Liver (tissue), 9 donors: ENCODE results near the gene PSD. TPM values are rescaled to one million over a fixed set of nuclear protein-coding genes. Genes with fewer than 3 reads are reported as not detected.

ENCODE experiments used
- DNase-seq: peaks from one replicate; pipeline ENCODE4 v3.0.0-alpha.2; 2017; ENCODE audit warnings: low spot score
- H3K27ac ChIP-seq, 2 donors: one replicate each; pipeline ENCODE4 v1.7.0; 2013; ENCODE audit warnings: inconsistent platforms in 2 of 2, low read length in 2 of 2, control low read depth in 1 of 2, low read depth in 1 of 2, mild to moderate bottlenecking in 1 of 2
- H3K27me3 ChIP-seq, 4 donors: one replicate each; pipeline versions ENCODE4 v1.6.1 to v1.7.0; 2013; ENCODE audit warnings: low read length in 3 of 4, inconsistent platforms in 1 of 4, mild to moderate bottlenecking in 1 of 4, moderate library complexity in 1 of 4; ENCODE audit not compliant: control insufficient read depth in 4 of 4, insufficient read depth in 4 of 4
- H3K36me3 ChIP-seq, 4 donors: one replicate each; pipeline versions ENCODE4 v1.6.1 to v1.7.0; 2013; ENCODE audit warnings: low read length in 3 of 4, mild to moderate bottlenecking in 3 of 4, low read depth in 1 of 4, moderate library complexity in 1 of 4; ENCODE audit not compliant: control insufficient read depth in 4 of 4, insufficient read depth in 3 of 4
- H3K4me1 ChIP-seq, 4 donors: one replicate each; pipeline versions ENCODE4 v1.6.1 to v1.7.0; 2013; ENCODE audit warnings: low read length in 3 of 4, mild to moderate bottlenecking in 3 of 4, moderate library complexity in 1 of 4; ENCODE audit not compliant: control insufficient read depth in 4 of 4, insufficient read depth in 4 of 4
- H3K4me3 ChIP-seq, 3 donors: one replicate each; pipeline versions ENCODE4 v1.6.1 to v1.7.0; 2013; ENCODE audit warnings: low read length in 3 of 3, control low read depth in 1 of 3, low read depth in 1 of 3, mild to moderate bottlenecking in 1 of 3
- H3K9ac ChIP-seq, 2 donors: one replicate each; pipeline ENCODE4 v1.7.0; 2013; ENCODE audit warnings: low read length in 2 of 2, mild to moderate bottlenecking in 2 of 2, moderate library complexity in 2 of 2, control low read depth in 1 of 2, low read depth in 1 of 2
- H3K9me3 ChIP-seq, 4 donors: one replicate each; pipeline versions ENCODE4 v1.6.1 to v1.7.0; 2013; ENCODE audit warnings: low read length in 3 of 4; ENCODE audit not compliant: control insufficient read depth in 4 of 4
- EGR1 ChIP-seq, 2 donors: IDR thresholded peaks; 2 replicates each; pipeline ENCODE4 v1.6.1; 2016 to 2018; ENCODE audit warnings: antibody characterized with exemption in 2 of 2, low read depth in 2 of 2
- FOXA1 ChIP-seq: IDR thresholded peaks from 2 replicates; pipeline ENCODE4 v1.6.1; 2016; ENCODE audit warnings: antibody characterized with exemption
- FOXA2 ChIP-seq: IDR thresholded peaks from 2 replicates; pipeline ENCODE4 v1.6.1; 2016; ENCODE audit warnings: antibody characterized with exemption
- GABPA ChIP-seq, 2 donors: IDR thresholded peaks in 1 of 2; conservative IDR thresholded peaks in 1 of 2; 2 replicates each; pipeline ENCODE4 v1.6.1; 2016; ENCODE audit warnings: antibody characterized with exemption in 2 of 2, mild to moderate bottlenecking in 1 of 2, moderate library complexity in 1 of 2
- HNF4A ChIP-seq, 2 donors: conservative IDR thresholded peaks; 2 replicates each; pipeline ENCODE4 v1.6.1; 2016; ENCODE audit warnings: antibody characterized with exemption in 2 of 2, mild to moderate bottlenecking in 2 of 2
- HNF4G ChIP-seq: IDR thresholded peaks from 2 replicates; pipeline ENCODE4 v1.6.1; 2016; ENCODE audit warnings: antibody characterized with exemption
- JUND ChIP-seq, 2 donors: IDR thresholded peaks; 2 replicates each; pipeline ENCODE4 v1.6.1; 2016; ENCODE audit warnings: antibody characterized with exemption in 2 of 2
- NR2F2 ChIP-seq: IDR thresholded peaks from 2 replicates; pipeline ENCODE4 v1.6.1; 2016; ENCODE audit warnings: antibody characterized with exemption
- RAD21 ChIP-seq, 2 donors: IDR thresholded peaks; 2 replicates each; pipeline ENCODE4 v1.6.1; 2016; ENCODE audit warnings: antibody characterized with exemption in 2 of 2, mild to moderate bottlenecking in 2 of 2
- RXRA ChIP-seq, 2 donors: IDR thresholded peaks; 2 replicates each; pipeline ENCODE4 v1.6.1; 2017 to 2018; ENCODE audit warnings: antibody characterized with exemption in 2 of 2, mild to moderate bottlenecking in 1 of 2
- SP1 ChIP-seq: IDR thresholded peaks from 2 replicates; pipeline ENCODE4 v1.6.1; 2018; ENCODE audit warnings: antibody characterized with exemption, mild to moderate bottlenecking
- TAF1 ChIP-seq: conservative IDR thresholded peaks from 2 replicates; pipeline ENCODE4 v1.6.1; 2016; ENCODE audit warnings: antibody characterized with exemption, mild to moderate bottlenecking
- YY1 ChIP-seq: IDR thresholded peaks from 2 replicates; pipeline ENCODE4 v1.6.1; 2016; ENCODE audit warnings: antibody characterized with exemption, mild to moderate bottlenecking
- whole genome bisulfite sequencing: extraction: QIAGEN DNeasy Blood & Tissue Kit; methylation state at CpG from one replicate; pipeline ENCODE4 v1.1.7; 2013; 5-methylcytosine and 5-hydroxymethylcytosine counted together
- polyA plus RNA-seq, 2 donors: library from polyadenylated mRNA; stranded (reverse) in 1 of 2; unstranded in 1 of 2; fragments of 200-250 nt in 1 of 2; fragments of >200 nt in 1 of 2; fragmentation: Nextera tagmentation in 1 of 2; extraction: Ambion mirVana in 1 of 2; gene quantifications; one replicate each; pipeline versions ENCODE4 v1.2.1 to v1.2.3, GENCODE V29; 2013 to 2015
- total RNA-seq, 2 donors: library from RNA; depleted of rRNA; stranded (reverse); fragments of >200 nt; gene quantifications; one replicate each; pipeline ENCODE4 v1.2.3, GENCODE V29; 2014
- TF ChIP-seq, protein P1 (sequence below): IDR thresholded peaks from 2 replicates; pipeline ENCODE4 v1.6.1; 2016; ENCODE audit warnings: antibody characterized with exemption, mild to moderate bottlenecking
- TF ChIP-seq, protein P2 (sequence below): IDR thresholded peaks from 2 replicates; pipeline ENCODE4 v1.6.1; 2016; ENCODE audit warnings: antibody characterized with exemption
- TF ChIP-seq, protein P3 (sequence below): IDR thresholded peaks from 2 replicates; pipeline ENCODE4 v1.6.1; 2016; ENCODE audit warnings: antibody characterized with exemption
- TF ChIP-seq, protein P4 (sequence below): fragments of 150-350 bp; IDR thresholded peaks from 2 replicates; pipeline ENCODE4 v1.5.1; 2017; ENCODE audit warnings: improper control_type of control experiment, low read depth, low read length; ENCODE audit not compliant: missing input control
- donor health status: healthy.
- donor health status: healthy.
- donor health status: healthy.
- donor health status: healthy.
- donor health status: healthy.

PSD gene
- total and polyA plus RNA-seq, 4 donors, result 0.56 to 1.3 (median 0.71) TPM

DNA sequence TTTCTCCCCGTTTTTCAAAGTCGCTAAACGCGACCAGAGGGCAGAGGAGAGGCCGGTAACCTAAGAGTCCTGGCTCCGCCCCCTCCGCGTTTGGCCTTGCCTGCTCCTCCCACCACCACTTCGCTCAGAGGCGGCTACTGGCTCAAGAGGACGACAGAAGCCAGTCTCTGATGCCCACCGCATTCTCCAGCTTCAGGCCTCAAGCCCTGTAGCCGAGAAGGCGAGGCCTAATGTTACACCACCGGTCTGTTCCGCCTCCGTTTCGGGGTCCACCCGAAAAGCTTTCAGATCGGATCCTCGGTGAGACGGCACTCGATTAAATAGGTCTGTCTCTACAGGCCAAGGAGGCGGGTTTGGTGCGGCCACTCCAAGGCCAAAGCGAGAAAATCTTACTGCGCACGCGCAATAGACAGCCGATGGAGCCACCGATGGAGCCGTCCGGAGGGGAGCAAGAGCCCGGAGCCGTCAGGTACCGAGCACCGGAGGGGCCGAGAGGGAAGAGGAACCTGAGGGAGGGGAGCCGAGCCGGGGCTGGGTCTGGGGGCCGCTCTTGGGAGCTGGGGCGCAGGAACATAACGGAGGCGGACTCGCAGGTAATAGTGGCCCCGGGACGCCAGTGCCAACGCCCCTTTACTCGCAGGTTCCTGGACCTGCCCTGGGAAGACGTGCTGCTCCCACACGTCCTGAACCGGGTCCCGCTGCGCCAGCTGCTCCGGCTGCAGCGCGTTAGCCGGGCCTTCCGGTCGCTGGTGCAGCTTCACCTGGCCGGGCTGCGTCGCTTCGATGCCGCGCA lies 2.3 kb upstream of the PSD start, which contains the start of gene FBXL15 (continued):
- TF ChIP-seq, protein P1, sequence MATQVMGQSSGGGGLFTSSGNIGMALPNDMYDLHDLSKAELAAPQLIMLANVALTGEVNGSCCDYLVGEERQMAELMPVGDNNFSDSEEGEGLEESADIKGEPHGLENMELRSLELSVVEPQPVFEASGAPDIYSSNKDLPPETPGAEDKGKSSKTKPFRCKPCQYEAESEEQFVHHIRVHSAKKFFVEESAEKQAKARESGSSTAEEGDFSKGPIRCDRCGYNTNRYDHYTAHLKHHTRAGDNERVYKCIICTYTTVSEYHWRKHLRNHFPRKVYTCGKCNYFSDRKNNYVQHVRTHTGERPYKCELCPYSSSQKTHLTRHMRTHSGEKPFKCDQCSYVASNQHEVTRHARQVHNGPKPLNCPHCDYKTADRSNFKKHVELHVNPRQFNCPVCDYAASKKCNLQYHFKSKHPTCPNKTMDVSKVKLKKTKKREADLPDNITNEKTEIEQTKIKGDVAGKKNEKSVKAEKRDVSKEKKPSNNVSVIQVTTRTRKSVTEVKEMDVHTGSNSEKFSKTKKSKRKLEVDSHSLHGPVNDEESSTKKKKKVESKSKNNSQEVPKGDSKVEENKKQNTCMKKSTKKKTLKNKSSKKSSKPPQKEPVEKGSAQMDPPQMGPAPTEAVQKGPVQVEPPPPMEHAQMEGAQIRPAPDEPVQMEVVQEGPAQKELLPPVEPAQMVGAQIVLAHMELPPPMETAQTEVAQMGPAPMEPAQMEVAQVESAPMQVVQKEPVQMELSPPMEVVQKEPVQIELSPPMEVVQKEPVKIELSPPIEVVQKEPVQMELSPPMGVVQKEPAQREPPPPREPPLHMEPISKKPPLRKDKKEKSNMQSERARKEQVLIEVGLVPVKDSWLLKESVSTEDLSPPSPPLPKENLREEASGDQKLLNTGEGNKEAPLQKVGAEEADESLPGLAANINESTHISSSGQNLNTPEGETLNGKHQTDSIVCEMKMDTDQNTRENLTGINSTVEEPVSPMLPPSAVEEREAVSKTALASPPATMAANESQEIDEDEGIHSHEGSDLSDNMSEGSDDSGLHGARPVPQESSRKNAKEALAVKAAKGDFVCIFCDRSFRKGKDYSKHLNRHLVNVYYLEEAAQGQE, result peak; percentile 94
- TF ChIP-seq FOXA2 (no peak), HNF4A (conservative IDR thresholded peaks at IDR 0.05) (peak; percentile 48 to 59), SP1 (peak; percentile 74), EGR1 (IDR thresholded peaks at IDR 0.05; ENCODE audit: low read depth in 2 of 2) (peak in 1 of 2 donors; percentile 53)

DNA sequence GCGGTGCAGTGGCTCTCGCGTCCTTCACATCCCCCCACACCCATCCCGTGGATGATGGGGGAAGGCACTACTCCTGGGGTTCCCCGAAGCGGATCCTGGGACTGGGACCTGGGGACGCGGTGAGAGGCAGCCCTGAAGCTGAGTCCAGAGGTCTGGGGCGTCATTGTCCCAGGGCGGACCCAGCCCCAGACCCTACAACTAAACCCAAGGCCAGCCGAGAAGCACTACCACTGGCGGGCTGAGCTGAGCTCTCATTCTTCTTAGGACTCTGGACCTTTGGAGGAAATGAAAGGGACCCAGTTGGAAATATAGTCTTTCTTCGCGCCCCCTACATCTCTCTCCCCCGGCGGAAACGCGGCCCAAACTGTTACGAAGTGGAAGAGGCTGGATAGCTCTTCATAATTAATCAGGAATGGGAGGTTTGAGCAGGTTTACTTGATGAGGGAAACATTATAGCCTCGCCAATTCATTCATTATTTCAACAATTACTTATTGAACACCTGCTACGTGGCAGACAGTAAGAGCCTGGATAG lies 1.7 kb upstream of the PSD start:
- Histone ChIP-seq H3K4me1 (peaks cover 12 to 42% (median 30%) of the 10 kb centered on the region in 4 donors), H3K4me3 (peak overlapping the region; percentile 86 to 91 (median 87)), H3K9me3 (no peaks in the 10 kb centered on the region), H3K36me3 (peaks cover 0 to 10% (median 0%) of the 10 kb centered on the region in 4 donors), H3K27me3 (no peaks in the 10 kb centered on the region), H3K9ac (peak overlapping the region in 1 of 2 donors; percentile 79), H3K27ac (peak overlapping the region; percentile 84 to 87)
- 2% methylated on average over 21 of the region's 21 CpGs for WGBS
- TF ChIP-seq EGR1 (IDR thresholded peaks at IDR 0.05; ENCODE audit: low read depth in 2 of 2) (no peak), RAD21 (IDR thresholded peaks at IDR 0.05) (no peak), FOXA2 (no peak), GABPA (IDR thresholded peaks at IDR 0.05 in 1 of 2, conservative IDR thresholded peaks at IDR 0.05 in 1 of 2) (no peak), TAF1 (no peak), SP1 (no peak), HNF4G (no peak), RXRA (IDR thresholded peaks at IDR 0.05) (no peak), JUND (IDR thresholded peaks at IDR 0.05) (no peak), FOXA1 (no peak), NR2F2 (no peak), YY1 (no peak)
- TF ChIP-seq, protein P2, sequence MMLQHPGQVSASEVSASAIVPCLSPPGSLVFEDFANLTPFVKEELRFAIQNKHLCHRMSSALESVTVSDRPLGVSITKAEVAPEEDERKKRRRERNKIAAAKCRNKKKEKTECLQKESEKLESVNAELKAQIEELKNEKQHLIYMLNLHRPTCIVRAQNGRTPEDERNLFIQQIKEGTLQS, result no peak
- TF ChIP-seq, protein P3, sequence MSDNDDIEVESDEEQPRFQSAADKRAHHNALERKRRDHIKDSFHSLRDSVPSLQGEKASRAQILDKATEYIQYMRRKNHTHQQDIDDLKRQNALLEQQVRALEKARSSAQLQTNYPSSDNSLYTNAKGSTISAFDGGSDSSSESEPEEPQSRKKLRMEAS, result no peak
- TF ChIP-seq, protein P4, sequence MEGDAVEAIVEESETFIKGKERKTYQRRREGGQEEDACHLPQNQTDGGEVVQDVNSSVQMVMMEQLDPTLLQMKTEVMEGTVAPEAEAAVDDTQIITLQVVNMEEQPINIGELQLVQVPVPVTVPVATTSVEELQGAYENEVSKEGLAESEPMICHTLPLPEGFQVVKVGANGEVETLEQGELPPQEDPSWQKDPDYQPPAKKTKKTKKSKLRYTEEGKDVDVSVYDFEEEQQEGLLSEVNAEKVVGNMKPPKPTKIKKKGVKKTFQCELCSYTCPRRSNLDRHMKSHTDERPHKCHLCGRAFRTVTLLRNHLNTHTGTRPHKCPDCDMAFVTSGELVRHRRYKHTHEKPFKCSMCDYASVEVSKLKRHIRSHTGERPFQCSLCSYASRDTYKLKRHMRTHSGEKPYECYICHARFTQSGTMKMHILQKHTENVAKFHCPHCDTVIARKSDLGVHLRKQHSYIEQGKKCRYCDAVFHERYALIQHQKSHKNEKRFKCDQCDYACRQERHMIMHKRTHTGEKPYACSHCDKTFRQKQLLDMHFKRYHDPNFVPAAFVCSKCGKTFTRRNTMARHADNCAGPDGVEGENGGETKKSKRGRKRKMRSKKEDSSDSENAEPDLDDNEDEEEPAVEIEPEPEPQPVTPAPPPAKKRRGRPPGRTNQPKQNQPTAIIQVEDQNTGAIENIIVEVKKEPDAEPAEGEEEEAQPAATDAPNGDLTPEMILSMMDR, result no peak
- TF ChIP-seq, protein P1, result no peak
- no peak for DNase-seq
